HG03196 (cell line): Measurements from ENCODE around the gene AARS2.

Source experiments
- ATAC-seq: cut with Tn5 transposase; IDR thresholded peaks from one replicate; pipeline ENCODE4 v1.9.1; 2021; ENCODE audit not compliant: unreplicated experiment

AARS2 gene

GRCh38 chr6:44277763-44278162, 35.4 kb downstream of the AARS2 start:
- no peak for ATAC-seq

GRCh38 chr6:44276667-44277640, 36.2 kb downstream of the AARS2 start:
- no peak for ATAC-seq

- no peak for ATAC-seq
These were observed 37.1 kb downstream of the AARS2 start for GRCh38 chr6:44275749-44276648.

- no peak for ATAC-seq
These were observed 37.8 kb downstream of the AARS2 start for GRCh38 chr6:44275271-44275748.

- ATAC-seq: no peak
These were observed 39.5 kb downstream of the AARS2 start for GRCh38 chr6:44273617-44274016.

GRCh38 chr6:44272999-44273566, 40.1 kb downstream of the AARS2 start:
- ATAC-seq: no peak

- ATAC-seq: no peak
These were observed 40.6 kb downstream of the AARS2 start for GRCh38 chr6:44272529-44272928.

GRCh38 chr6:44271914-44272313, 41.2 kb downstream of the AARS2 start:
- no peak for ATAC-seq

- ATAC-seq: no peak
These were observed 41.8 kb downstream of the AARS2 start for GRCh38 chr6:44271406-44271723.

- ATAC-seq: no peak
These were observed 42.4 kb downstream of the AARS2 start for GRCh38 chr6:44270526-44271405.

GRCh38 chr6:44269921-44270525, 43.1 kb downstream of the AARS2 start, which contains the start of gene TMEM151B:
Gene TMEM151B, plus strand, starts transcription at chr6:44270450. Its CDS starts 293 bp downstream, at chr6:44270743.
- no peak for ATAC-seq

- ATAC-seq: no peak
These were observed 43.8 kb downstream of the AARS2 start for GRCh38 chr6:44269178-44269920.

GRCh38 chr6:44268095-44268628, 45.0 kb downstream of the AARS2 start:
- ATAC-seq: no peak

GRCh38 chr6:44267252-44267651, 45.9 kb downstream of the AARS2 start:
- ATAC-seq: no peak

GRCh38 chr6:44266347-44266746, 46.8 kb downstream of the AARS2 start:
- peak; percentile 29 for ATAC-seq

GRCh38 chr6:44265722-44266233, 47.4 kb downstream of the AARS2 start:
- ATAC-seq: no peak

GRCh38 chr6:44265007-44265721, 48.0 kb downstream of the AARS2 start, which contains the start of gene NFKBIE:
Gene NFKBIE, minus strand, starts transcription at chr6:44265551. Its CDS starts 205 bp downstream, at chr6:44265346.
- peak; percentile 40 for ATAC-seq
